Astrocyte (in vitro differentiated cells and primary cell): ENCODE results near the gene ZBTB9. TPM values are rescaled to one million over a fixed set of nuclear protein-coding genes. Genes with fewer than 3 reads are reported as not detected.

ENCODE experiments used
- DNase-seq: peaks from one replicate; pipeline ENCODE4 v3.0.0-alpha.2; 2010; ENCODE audit warnings: low read depth
- FAIRE-seq: peaks from 2 replicates; lab custom pipeline; 2011; peaks lifted over from hg19 to GRCh38; lab: Jason Lieb, UNC
- H2AFZ ChIP-seq: 2 replicates; pipeline ENCODE4 v1.6.0; 2012; ENCODE audit warnings: low read depth, low read length, inconsistent platforms
- H3K27ac ChIP-seq: 2 replicates; pipeline ENCODE4 v1.5.1; 2011; ENCODE audit warnings: low read depth, low read length, inconsistent platforms
- H3K27me3 ChIP-seq: 2 replicates; pipeline ENCODE4 v1.6.0; 2011; ENCODE audit warnings: low read length, inconsistent platforms; ENCODE audit not compliant: insufficient read depth
- H3K36me3 ChIP-seq: 2 replicates; pipeline ENCODE4 v1.5.1; 2011; ENCODE audit warnings: low read length, inconsistent platforms; ENCODE audit not compliant: insufficient read depth
- H3K4me1 ChIP-seq: 2 replicates; pipeline ENCODE4 v1.5.1; 2011; ENCODE audit warnings: low read length, inconsistent platforms; ENCODE audit not compliant: insufficient read depth
- H3K4me2 ChIP-seq: 2 replicates; pipeline ENCODE4 v1.6.0; 2012; ENCODE audit warnings: low read length, inconsistent platforms
- H3K4me3 ChIP-seq: 2 replicates; pipeline ENCODE4 v1.5.1; 2011; ENCODE audit warnings: low read depth, mild to moderate bottlenecking, low read length, inconsistent platforms; ENCODE audit not compliant: insufficient read depth
- H3K79me2 ChIP-seq: 2 replicates; pipeline ENCODE4 v1.6.0; 2012; ENCODE audit warnings: mild to moderate bottlenecking, low read length, inconsistent platforms; ENCODE audit not compliant: insufficient read depth
- H3K9ac ChIP-seq: 2 replicates; pipeline ENCODE4 v1.6.0; 2012; ENCODE audit warnings: mild to moderate bottlenecking, low read length, inconsistent platforms
- H3K9me3 ChIP-seq: 2 replicates; pipeline ENCODE4 v1.5.1; 2012; ENCODE audit warnings: low read depth, mild to moderate bottlenecking, low read length, inconsistent platforms; ENCODE audit not compliant: insufficient read depth
- H4K20me1 ChIP-seq: 2 replicates; pipeline ENCODE4 v1.6.0; 2012; ENCODE audit warnings: low read length, inconsistent platforms; ENCODE audit not compliant: insufficient read depth
- H3K27ac Mint-ChIP-seq: one replicate; pipeline ENCODE4 v1.8.0; 2021; ENCODE audit warnings: mild to moderate bottlenecking, mixed read lengths; ENCODE audit not compliant: unreplicated experiment
- H3K27me3 Mint-ChIP-seq: one replicate; pipeline ENCODE4 v1.8.0; 2021; ENCODE audit warnings: low read depth, mixed read lengths; ENCODE audit not compliant: unreplicated experiment
- H3K36me3 Mint-ChIP-seq: one replicate; pipeline ENCODE4 v1.8.0; 2021; ENCODE audit warnings: low read depth, mixed read lengths; ENCODE audit not compliant: unreplicated experiment
- H3K4me1 Mint-ChIP-seq: one replicate; pipeline ENCODE4 v1.8.0; 2021; ENCODE audit warnings: low read depth, mixed read lengths; ENCODE audit not compliant: unreplicated experiment
- H3K4me3 Mint-ChIP-seq: one replicate; pipeline ENCODE4 v1.8.0; 2021; ENCODE audit warnings: mild to moderate bottlenecking, moderate library complexity, mixed read lengths; ENCODE audit not compliant: unreplicated experiment
- H3K9me3 Mint-ChIP-seq: one replicate; pipeline ENCODE4 v1.8.0; 2021; ENCODE audit warnings: mild to moderate bottlenecking, mixed read lengths; ENCODE audit not compliant: unreplicated experiment
- CTCF ChIP-seq: IDR thresholded peaks from 2 replicates; pipeline ENCODE4 v1.5.1; 2011; ENCODE audit warnings: low read depth, mild to moderate bottlenecking, inconsistent platforms, low read length, moderate library complexity; ENCODE audit not compliant: insufficient read depth
- EZH2 ChIP-seq: IDR thresholded peaks from 2 replicates; pipeline ENCODE4 v1.6.1; 2012; ENCODE audit warnings: mild to moderate bottlenecking, low read length, inconsistent platforms; ENCODE audit not compliant: insufficient read depth
- total RNA-seq: library from RNA; stranded (reverse); gene quantifications from 2 replicates; pipeline ENCODE4 v1.2.1, GENCODE V29; 2021

ZBTB9 gene
- total RNA-seq, 1 donor from 2014 or later: 10.4 TPM

GRCh38 chr6:33411632-33412005, 42.8 kb upstream of the ZBTB9 start:
- Mint-ChIP-seq H3K27ac (peak overlapping the region; percentile 82), H3K36me3 (peaks cover 11% of the 10 kb centered on the region), H3K9me3 (no peaks in the 10 kb centered on the region), H3K4me1 (peaks cover 19% of the 10 kb centered on the region), H3K4me3 (peak overlapping the region; percentile 88), H3K27me3 (no peaks in the 10 kb centered on the region)
- H2AFZ ChIP-seq: no peak overlapping the region
- H3K9me3 ChIP-seq: no peaks in the 10 kb centered on the region
- peaks cover 45% of the 10 kb centered on the region for H4K20me1 ChIP-seq
- H3K27me3 ChIP-seq: no peaks in the 10 kb centered on the region
- peak overlapping the region; percentile 93 for H3K4me2 ChIP-seq
- peaks cover 8% of the 10 kb centered on the region for H3K36me3 ChIP-seq
- peak overlapping the region; percentile 89 for H3K9ac ChIP-seq
- peaks cover 40% of the 10 kb centered on the region for H3K79me2 ChIP-seq
- H3K4me3 ChIP-seq: peak overlapping the region; percentile 72
- FAIRE-seq (no peak), DNase-seq (no peak)
- H3K4me1 ChIP-seq: peaks cover 14% of the 10 kb centered on the region
- peak overlapping the region; percentile 84 for H3K27ac ChIP-seq
- TF ChIP-seq EZH2 (no peak), CTCF (no peak)

- H3K9me3 ChIP-seq: no peaks in the 10 kb centered on the region
- H2AFZ ChIP-seq: no peak overlapping the region
- peaks cover 48% of the 10 kb centered on the region for H3K79me2 ChIP-seq
- no peak overlapping the region for H3K4me3 ChIP-seq
- no peak overlapping the region for H3K9ac ChIP-seq
- peaks cover 8% of the 10 kb centered on the region for H3K36me3 ChIP-seq
- FAIRE-seq: no peak
- H3K27me3 Mint-ChIP-seq: no peaks in the 10 kb centered on the region
- peaks cover 11% of the 10 kb centered on the region for H3K36me3 Mint-ChIP-seq
- peak overlapping the region; percentile 93 for H3K4me2 ChIP-seq
- H3K27me3 ChIP-seq: no peaks in the 10 kb centered on the region
- peaks cover 19% of the 10 kb centered on the region for H3K4me1 Mint-ChIP-seq
- peaks cover 17% of the 10 kb centered on the region for H3K4me1 ChIP-seq
- H3K4me3 Mint-ChIP-seq: peak overlapping the region; percentile 88
- no peak for TF ChIP-seq EZH2
- TF ChIP-seq CTCF: no peak
- no peak for DNase-seq
- peaks cover 48% of the 10 kb centered on the region for H4K20me1 ChIP-seq
- H3K9me3 Mint-ChIP-seq: no peaks in the 10 kb centered on the region
- no peak overlapping the region for H3K27ac ChIP-seq
- peak overlapping the region; percentile 81 for H3K27ac Mint-ChIP-seq
Observed at GRCh38 chr6:33412140-33413009, 42.0 kb upstream of the ZBTB9 start.
